GM18511 (cell line): ENCODE results near the gene CAMKMT.
"Not testable (repeated sequence)": the region's sequence is repeated elsewhere in the genome, so short reads cannot be mapped to it uniquely, and the experiment has no call there.

Experiments used
- ATAC-seq: cut with Tn5 transposase; IDR thresholded peaks from one replicate; pipeline ENCODE4 v1.9.1; 2021; ENCODE audit warnings: mild to moderate bottlenecking, moderate library complexity; ENCODE audit not compliant: unreplicated experiment

The CAMKMT gene

GRCh38 chr2:44495035-44495434 lies 133.3 kb downstream of the CAMKMT start:
- no peak for ATAC-seq

DNA sequence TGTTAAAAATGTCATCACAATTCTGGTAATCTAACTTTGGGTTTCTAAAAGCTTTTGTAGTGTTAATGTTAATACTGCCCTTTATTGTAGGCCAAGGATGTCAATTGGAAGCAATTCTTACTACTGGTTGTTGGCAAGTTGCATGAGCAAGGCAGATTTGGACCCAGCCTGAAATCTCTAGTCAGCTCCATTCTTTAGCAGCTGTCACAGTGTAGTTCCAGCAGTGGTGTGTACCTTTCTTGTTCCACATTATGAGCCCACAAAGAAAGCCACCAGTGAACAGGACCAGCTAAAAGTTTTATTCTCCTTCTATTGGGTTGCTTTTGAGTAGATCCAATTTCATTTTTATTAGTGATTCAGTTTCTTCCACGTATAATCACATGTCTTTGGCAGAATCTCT lies 133.8 kb downstream of the CAMKMT start:
- no peak for ATAC-seq

- ATAC-seq: no peak
These were observed 134.4 kb downstream of the CAMKMT start for GRCh38 chr2:44496130-44496529.

DNA sequence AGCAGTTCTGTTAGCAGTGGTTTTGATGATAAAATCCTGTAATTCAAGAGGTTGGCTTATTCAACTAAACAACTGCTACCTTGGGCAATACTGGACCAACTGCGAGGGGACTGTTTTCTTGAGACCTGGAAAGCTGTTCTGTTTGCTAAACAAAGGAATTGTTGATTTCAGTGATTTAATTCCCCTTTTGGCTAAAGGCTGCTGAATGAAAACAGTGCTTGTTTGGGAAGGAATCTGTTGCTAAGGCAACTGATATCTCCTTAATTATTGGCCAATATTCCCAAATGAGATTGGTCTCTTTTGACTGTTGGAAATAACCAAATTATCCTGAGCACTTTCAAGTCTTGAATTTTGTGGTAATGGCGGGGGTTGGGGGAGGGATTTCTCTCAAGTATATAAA lies 136.8 kb downstream of the CAMKMT start:
- no peak for ATAC-seq

- ATAC-seq: not testable (repeated sequence)
These were observed 143.9 kb downstream of the CAMKMT start for GRCh38 chr2:44505664-44506063.

DNA sequence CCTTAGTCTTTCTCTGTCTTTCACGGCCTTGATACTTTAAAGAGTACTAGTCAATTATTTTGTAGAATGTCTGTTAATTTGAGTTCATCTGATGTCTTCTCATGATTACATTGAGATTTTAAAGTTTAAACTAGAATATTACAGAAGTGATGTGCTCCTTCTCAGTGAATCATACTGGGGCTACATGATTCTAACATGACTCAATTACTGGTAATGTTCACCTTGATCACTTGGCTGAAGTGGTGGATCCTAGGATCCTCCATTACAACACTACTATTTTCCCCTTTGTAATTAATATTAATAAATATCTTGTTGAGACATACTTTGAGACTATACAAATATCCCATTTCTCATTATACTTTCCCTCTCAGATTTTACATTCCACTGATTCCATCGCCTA lies 148.5 kb downstream of the CAMKMT start:
- no peak for ATAC-seq

- no peak for ATAC-seq
These were observed 153.7 kb downstream of the CAMKMT start for GRCh38 chr2:44515416-44515815.

GRCh38 chr2:44519026-44519425 lies 157.3 kb downstream of the CAMKMT start:
- ATAC-seq: no peak

GRCh38 chr2:44522846-44523245 lies 161.1 kb downstream of the CAMKMT start:
- no peak for ATAC-seq

DNA sequence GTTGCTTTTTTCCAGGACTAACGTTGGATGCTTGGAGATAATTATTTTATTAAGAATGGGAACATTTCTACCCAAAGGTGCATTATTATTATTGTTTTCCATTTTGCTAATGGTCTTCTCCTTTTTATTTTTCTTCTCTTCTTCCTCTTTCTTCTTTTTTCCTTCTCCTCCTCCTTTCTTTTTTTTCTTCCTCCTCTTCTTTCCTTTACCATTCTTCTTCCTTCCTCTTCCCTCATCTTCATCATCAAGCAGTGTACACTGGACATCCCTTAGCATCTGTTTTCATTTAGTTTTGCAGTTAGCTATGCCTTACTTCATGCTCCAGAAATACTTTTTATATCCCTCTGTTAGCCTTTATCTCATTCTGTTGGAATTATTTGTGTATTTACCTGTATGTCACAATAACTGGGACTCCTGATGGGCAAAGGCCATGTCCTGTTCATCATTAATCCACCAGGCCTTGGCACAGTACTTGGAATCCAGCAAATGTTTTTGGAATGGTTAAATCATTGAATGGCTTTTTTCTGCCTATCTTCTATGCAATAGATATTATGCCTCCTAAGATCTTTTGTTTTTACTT lies 162.7 kb downstream of the CAMKMT start:
- no peak for ATAC-seq

GRCh38 chr2:44526352-44526751 lies 164.6 kb downstream of the CAMKMT start:
- ATAC-seq: no peak

- no peak for ATAC-seq
These were observed 166.8 kb downstream of the CAMKMT start for GRCh38 chr2:44528595-44528994.

GRCh38 chr2:44529448-44529847 lies 167.7 kb downstream of the CAMKMT start:
- ATAC-seq: no peak

DNA sequence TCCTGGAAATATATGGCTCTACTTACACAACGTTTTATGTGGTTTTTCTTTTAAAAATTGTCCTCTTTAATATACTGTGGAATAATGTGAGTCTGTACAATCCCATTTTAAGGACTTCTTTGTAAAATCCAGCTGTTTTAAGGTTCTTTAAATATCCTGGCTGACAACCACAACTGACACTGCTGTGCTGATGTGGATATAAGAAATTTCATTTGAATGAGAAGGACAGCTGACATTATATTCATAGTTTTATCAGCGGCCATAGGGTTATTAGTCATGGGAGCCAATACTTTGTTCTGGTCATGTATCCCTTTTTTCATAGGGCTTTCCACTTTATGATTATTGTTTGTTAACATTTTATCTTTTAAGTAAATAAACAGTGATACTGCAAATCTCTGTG lies 169.5 kb downstream of the CAMKMT start:
- ATAC-seq: no peak

DNA sequence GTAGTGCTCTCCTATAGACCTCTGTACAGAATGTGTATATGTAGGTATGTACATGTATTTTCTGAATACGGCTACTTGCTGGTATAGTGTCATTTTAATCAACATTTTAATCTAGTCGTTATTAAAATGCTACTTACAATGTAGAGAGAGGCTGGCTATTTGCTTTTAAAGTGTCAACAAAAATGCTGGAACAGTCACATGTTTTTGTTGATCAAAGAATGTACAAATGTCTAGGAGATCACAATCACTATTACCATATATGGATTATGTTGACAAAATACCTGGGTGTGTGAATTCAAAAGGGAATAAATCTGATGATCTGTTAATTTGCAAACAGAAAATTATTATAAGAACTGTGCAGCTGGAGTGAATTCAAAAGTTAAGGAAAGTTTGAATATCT lies 170.3 kb downstream of the CAMKMT start:
- no peak for ATAC-seq

- no peak for ATAC-seq
These were observed 171.8 kb downstream of the CAMKMT start for GRCh38 chr2:44533508-44533907.

DNA sequence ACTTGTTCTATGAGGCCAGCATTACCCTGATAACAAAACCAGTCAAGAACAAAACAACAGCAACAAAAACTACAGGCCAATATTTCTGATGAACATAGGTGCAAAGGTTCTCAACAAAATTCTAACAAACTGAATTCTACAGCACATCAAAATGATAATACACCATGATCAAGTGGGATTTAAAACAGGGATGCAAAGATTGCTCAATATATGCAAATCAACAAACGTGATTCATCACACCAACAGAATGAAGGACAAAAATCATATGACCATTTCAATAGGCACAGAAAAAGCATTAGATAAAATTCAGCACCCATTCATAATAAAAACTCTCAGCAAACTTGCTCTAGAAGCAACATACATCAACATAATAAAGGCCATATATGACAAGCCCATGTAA lies 173.6 kb downstream of the CAMKMT start:
- no peak for ATAC-seq

- no peak for ATAC-seq
These were observed 175.5 kb downstream of the CAMKMT start for GRCh38 chr2:44537264-44537663.

- no peak for ATAC-seq
These were observed 180.8 kb downstream of the CAMKMT start for GRCh38 chr2:44542520-44542919.

GRCh38 chr2:44543773-44544725 lies 182.3 kb downstream of the CAMKMT start:
- ATAC-seq: no peak

DNA sequence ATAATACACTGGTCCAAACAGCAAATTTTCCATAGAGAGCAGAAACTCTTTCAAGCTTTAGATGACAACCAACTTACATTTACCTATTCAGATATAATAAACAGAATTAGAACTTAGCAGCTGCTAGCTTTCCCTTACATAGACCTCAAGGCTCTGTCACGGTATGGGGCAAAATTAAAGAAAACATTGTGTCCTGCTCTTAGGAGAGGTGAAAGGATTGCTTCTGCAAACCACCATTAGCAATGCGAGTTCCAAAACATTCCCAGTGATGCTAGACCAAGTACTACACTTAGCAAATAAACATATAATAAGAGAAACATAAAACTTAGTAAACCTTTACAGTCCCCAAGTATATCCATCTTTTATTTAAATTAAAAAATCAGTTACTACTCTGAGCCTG lies 183.3 kb downstream of the CAMKMT start:
- no peak for ATAC-seq

- peak; percentile 57 for ATAC-seq
These were observed 184.8 kb downstream of the CAMKMT start for GRCh38 chr2:44546459-44547127.
